Smooth muscle cell (in vitro differentiated cells): Measurements from ENCODE around the gene BTNL8. TPM values are rescaled to one million over a fixed set of nuclear protein-coding genes. Genes with fewer than 3 reads are reported as not detected.
A peak's percentile ranks its signal among the peaks of the same experiment; 100 is the strongest.

Experiments used
- DNase-seq: peaks from one replicate; lab custom pipeline; 2025; ENCODE audit not compliant: unreplicated experiment; lab: John Stamatoyannopoulos, UW
- H2AFZ ChIP-seq: fragments of 200-600 bp; sonication (generic); 2 replicates; pipeline ENCODE4 v1.6.0; 2016; ENCODE audit warnings: antibody characterized with exemption, low read depth, mild to moderate bottlenecking
- H3F3A ChIP-seq: fragments of 200-600 bp; sonication (generic); 2 replicates; pipeline ENCODE4 v1.6.0; 2017; ENCODE audit warnings: antibody characterized with exemption, low read depth
- H3K27ac ChIP-seq: fragments of 200-600 bp; sonication (generic); 2 replicates; pipeline ENCODE4 v1.5.1; 2016; ENCODE audit warnings: low read depth, mild to moderate bottlenecking
- H3K27me3 ChIP-seq: fragments of 200-600 bp; sonication (generic); 2 replicates; pipeline ENCODE4 v1.6.1; 2016; ENCODE audit warnings: low read depth, mild to moderate bottlenecking
- H3K36me3 ChIP-seq: fragments of 200-600 bp; sonication (generic); 2 replicates; pipeline ENCODE4 v1.5.1; 2016; ENCODE audit warnings: low read depth
- H3K4me1 ChIP-seq: fragments of 200-600 bp; sonication (generic); 2 replicates; pipeline ENCODE4 v1.5.1; 2016; ENCODE audit warnings: low read depth
- H3K4me2 ChIP-seq: fragments of 200-600 bp; sonication (generic); 2 replicates; pipeline ENCODE4 v1.6.0; 2016; ENCODE audit warnings: mild to moderate bottlenecking
- H3K4me3 ChIP-seq: fragments of 200-600 bp; sonication (generic); 2 replicates; pipeline ENCODE4 v1.5.1; 2016; ENCODE audit warnings: mild to moderate bottlenecking
- H3K79me2 ChIP-seq: fragments of 200-600 bp; sonication (generic); 2 replicates; pipeline ENCODE4 v1.6.0; 2016; ENCODE audit warnings: low read depth, mild to moderate bottlenecking
- H3K9ac ChIP-seq: fragments of 200-600 bp; sonication (generic); 2 replicates; pipeline ENCODE4 v1.6.0; 2016; ENCODE audit warnings: low read depth
- H3K9me3 ChIP-seq: fragments of 200-600 bp; sonication (generic); replicated peaks from 2 replicates; pipeline ENCODE4 v1.5.1; 2016; ENCODE audit warnings: low read depth
- H4K20me1 ChIP-seq: fragments of 200-600 bp; sonication (generic); 2 replicates; pipeline ENCODE4 v1.6.0; 2016; ENCODE audit warnings: low read depth
- CTCF ChIP-seq: fragments of 200-600 bp; sonication (generic); IDR thresholded peaks from 2 replicates; pipeline ENCODE4 v1.5.1; 2017; ENCODE audit warnings: borderline replicate concordance, mild to moderate bottlenecking, antibody characterized with exemption; ENCODE audit not compliant: insufficient read depth, poor library complexity, severe bottlenecking
- WGBS: methylation state at CpG from one replicate; pipeline ENCODE4 v1.1.7; 2016; ENCODE audit warnings: low lambda C conversion rate; 5-methylcytosine and 5-hydroxymethylcytosine counted together
- polyA plus RNA-seq: library from polyadenylated mRNA; unstranded; fragments of >200 nt; fragmentation: Nextera tagmentation; extraction: Ambion mirVana; gene quantifications from 2 replicates; pipeline ENCODE4 v1.2.1, GENCODE V29; 2016
- total RNA-seq: library from RNA; depleted of rRNA; stranded (reverse); fragments of >200 nt; gene quantifications from 2 replicates; pipeline ENCODE4 v1.2.3, GENCODE V29; 2014

BTNL8 gene
- total and polyA plus RNA-seq, 2 experiments from 2014 or later, result not detected

DNA sequence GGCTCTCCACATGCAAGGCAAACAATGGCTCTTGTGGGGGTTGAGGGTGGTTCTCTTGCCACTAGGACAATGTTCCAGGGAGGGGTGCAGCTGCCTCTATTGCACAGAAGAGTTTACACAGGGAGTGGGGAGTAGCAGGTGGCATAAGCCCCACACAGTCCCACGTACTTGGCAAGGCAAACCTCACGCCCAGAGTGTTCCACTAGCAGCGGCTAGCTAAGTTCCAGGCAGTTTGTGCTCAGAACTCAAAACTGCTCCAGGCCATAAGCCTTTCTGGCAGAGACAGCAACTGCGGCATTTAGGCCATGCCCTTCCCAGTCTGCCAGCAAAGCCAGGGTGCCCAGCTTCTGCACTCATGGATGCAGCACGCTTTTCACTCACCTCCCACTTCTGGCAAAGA, 60.7 kb downstream of the BTNL8 start:
- Histone ChIP-seq H2AFZ (no peak overlapping the region), H3F3A (no peaks in the 10 kb centered on the region), H3K4me3 (no peak overlapping the region), H3K27me3 (no peaks in the 10 kb centered on the region), H3K36me3 (no peaks in the 10 kb centered on the region), H3K27ac (peak overlapping the region; percentile 70), H3K9me3 (no peaks in the 10 kb centered on the region), H3K9ac (no peak overlapping the region), H3K4me1 (no peaks in the 10 kb centered on the region), H4K20me1 (no peaks in the 10 kb centered on the region), H3K79me2 (no peaks in the 10 kb centered on the region), H3K4me2 (no peak overlapping the region)
- WGBS, result 94% methylated on average over 5 of the region's 5 CpGs
- TF ChIP-seq CTCF, result no peak
- DNase-seq, result no peak

- no peaks in the 10 kb centered on the region for H3F3A ChIP-seq
- no peaks in the 10 kb centered on the region for H3K9me3 ChIP-seq
- no peaks in the 10 kb centered on the region for H3K4me1 ChIP-seq
- H3K27ac ChIP-seq, result peak overlapping the region; percentile 70
- no peaks in the 10 kb centered on the region for H3K36me3 ChIP-seq
- H2AFZ ChIP-seq, result no peak overlapping the region
- H3K4me3 ChIP-seq, result no peak overlapping the region
- no peaks in the 10 kb centered on the region for H3K27me3 ChIP-seq
- no peaks in the 10 kb centered on the region for H3K79me2 ChIP-seq
- DNase-seq, result no peak
- no peak for TF ChIP-seq CTCF
- no peak overlapping the region for H3K4me2 ChIP-seq
- no peak overlapping the region for H3K9ac ChIP-seq
- 47% methylated on average over 3 of the region's 3 CpGs for WGBS
- no peaks in the 10 kb centered on the region for H4K20me1 ChIP-seq
Measured at GRCh38 chr5:180960209-180960608, 61.2 kb downstream of the BTNL8 start.

DNA sequence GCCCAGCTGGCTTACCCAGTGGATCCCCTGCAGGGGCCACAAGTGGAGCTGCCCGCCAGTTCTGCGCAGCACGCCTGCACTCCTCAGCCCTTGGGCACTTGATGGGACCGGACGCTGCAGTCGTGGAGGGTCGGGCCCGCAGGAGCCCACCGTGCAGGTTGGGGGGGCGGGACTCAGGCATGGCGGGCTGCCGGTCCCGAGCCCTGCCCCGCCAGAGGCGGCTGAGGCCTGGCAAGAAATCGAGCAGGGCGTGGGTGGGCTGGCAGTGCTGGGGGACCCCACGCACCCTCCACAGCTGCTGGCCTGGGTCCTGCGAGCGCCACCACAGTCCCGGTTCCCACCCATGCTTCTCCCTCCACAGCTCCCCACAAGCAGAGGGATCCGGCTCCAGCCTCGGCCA, 70.4 kb downstream of the BTNL8 start:
- Histone ChIP-seq H3K36me3 (no peaks in the 10 kb centered on the region), H3K27me3 (no peaks in the 10 kb centered on the region), H3K79me2 (no peaks in the 10 kb centered on the region), H3K4me3 (no peak overlapping the region), H3K4me1 (no peaks in the 10 kb centered on the region), H3K27ac (no peak overlapping the region), H3K9ac (no peak overlapping the region), H2AFZ (no peak overlapping the region), H3K9me3 (no peaks in the 10 kb centered on the region), H4K20me1 (no peaks in the 10 kb centered on the region), H3F3A (no peaks in the 10 kb centered on the region), H3K4me2 (no peak overlapping the region)
- 94% methylated on average over 17 of the region's 23 CpGs for WGBS
- DNase-seq, result no peak
- TF ChIP-seq CTCF, result no peak

DNA sequence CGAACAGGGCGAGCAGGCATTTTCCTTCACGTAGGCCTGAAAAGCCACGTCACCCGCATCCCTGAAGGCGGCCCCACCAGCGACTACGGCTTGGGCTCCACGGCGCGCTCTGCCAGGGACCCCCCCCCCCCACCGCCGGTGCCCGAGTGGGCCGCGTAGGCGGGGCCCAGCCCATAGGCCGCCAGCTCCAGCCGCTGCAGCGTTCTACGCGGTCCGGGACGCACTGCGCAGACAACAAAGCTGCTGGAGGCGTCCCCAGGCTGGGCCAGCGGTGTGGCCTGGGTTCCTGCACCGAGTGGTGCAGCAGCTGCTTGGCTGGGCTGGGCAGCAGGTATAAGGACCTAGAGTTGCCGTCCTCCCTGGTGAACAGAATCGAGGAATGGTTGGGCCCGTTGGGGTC, 71.4 kb downstream of the BTNL8 start:
- Histone ChIP-seq H3K9me3 (no peaks in the 10 kb centered on the region), H3K4me3 (no peak overlapping the region), H3K36me3 (no peaks in the 10 kb centered on the region), H3K79me2 (no peaks in the 10 kb centered on the region), H3F3A (no peaks in the 10 kb centered on the region), H3K4me1 (no peaks in the 10 kb centered on the region), H3K27me3 (no peaks in the 10 kb centered on the region), H3K9ac (no peak overlapping the region), H2AFZ (no peak overlapping the region), H3K27ac (no peak overlapping the region), H4K20me1 (no peaks in the 10 kb centered on the region), H3K4me2 (no peak overlapping the region)
- 100% methylated on average over 1 of the region's 31 CpGs for WGBS
- no peak for TF ChIP-seq CTCF
- no peak for DNase-seq
